GM12878 (cell line): ENCODE data around the gene ARPC1A. TPM values are rescaled to one million over a fixed set of nuclear protein-coding genes. Genes with fewer than 3 reads are reported as not detected.

Experiments used
- CREB1 ChIP-seq: IDR thresholded peaks from 2 replicates; pipeline ENCODE4 v1.6.1; 2012; ENCODE audit warnings: low read depth, mild to moderate bottlenecking, inconsistent platforms
- DPF2 ChIP-seq: fragments of 450-650 bp; IDR thresholded peaks from 2 replicates; pipeline ENCODE4 v1.6.1; 2017; ENCODE audit warnings: mild to moderate bottlenecking
- E2F8 ChIP-seq: fragments of 450-650 bp; IDR thresholded peaks from 2 replicates; pipeline ENCODE4 v1.6.1; 2018; ENCODE audit warnings: mild to moderate bottlenecking, low read depth, moderate library complexity; ENCODE audit not compliant: partially characterized antibody
- E4F1 ChIP-seq: fragments of 450-650 bp; IDR thresholded peaks from 2 replicates; pipeline ENCODE4 v1.6.1; 2018; ENCODE audit warnings: borderline replicate concordance, mild to moderate bottlenecking; ENCODE audit not compliant: partially characterized antibody
- ELK1 ChIP-seq: IDR thresholded peaks from 2 replicates; pipeline ENCODE4 v1.6.1; 2012; ENCODE audit warnings: low read depth, low read length, improper control_type of control experiment
- GATAD2B ChIP-seq: fragments of 450-650 bp; conservative IDR thresholded peaks from 2 replicates; pipeline ENCODE4 v1.6.1; 2017; ENCODE audit warnings: low read depth, mild to moderate bottlenecking, moderate library complexity
- JUND ChIP-seq: IDR thresholded peaks from 2 replicates; pipeline ENCODE4 v1.6.1; 2012; ENCODE audit warnings: low read depth, mild to moderate bottlenecking, low read length, improper control_type of control experiment, moderate library complexity
- LARP7 ChIP-seq: fragments of 450-650 bp; IDR thresholded peaks from 2 replicates; pipeline ENCODE4 v1.6.1; 2017; ENCODE audit warnings: mild to moderate bottlenecking
- MXI1 ChIP-seq: fragments of 150-350 bp; IDR thresholded peaks from 2 replicates; pipeline ENCODE4 v1.6.1; 2011; ENCODE audit warnings: low read depth, mild to moderate bottlenecking, inconsistent platforms, low read length, improper control_type of control experiment
- PAX5 ChIP-seq: IDR thresholded peaks from 2 replicates; pipeline ENCODE4 v1.6.1; 2011; ENCODE audit warnings: low read depth, low read length, borderline replicate concordance
- PRDM15 ChIP-seq: fragments of 450-650 bp; formaldehyde crosslinking; IDR thresholded peaks from 2 replicates; pipeline ENCODE4 v1.4.0; 2020; ENCODE audit warnings: mild to moderate bottlenecking, moderate library complexity
- RB1 ChIP-seq: fragments of 450-650 bp; formaldehyde crosslinking; IDR thresholded peaks from 2 replicates; pipeline ENCODE4 v1.6.1; 2017; ENCODE audit warnings: mild to moderate bottlenecking, borderline replicate concordance
- SUZ12 ChIP-seq: fragments of 200-600 bp; sonication (generic); IDR thresholded peaks from one replicate; pipeline ENCODE4 v1.6.1; 2018; ENCODE audit warnings: antibody characterized with exemption, mild to moderate bottlenecking; ENCODE audit not compliant: unreplicated experiment
- TARDBP ChIP-seq: IDR thresholded peaks from 2 replicates; pipeline ENCODE4 v1.6.1; 2016; ENCODE audit warnings: borderline replicate concordance
- TCF3 ChIP-seq: IDR thresholded peaks from 2 replicates; pipeline ENCODE4 v1.6.1; 2012; ENCODE audit warnings: low read depth, mild to moderate bottlenecking, low read length, borderline replicate concordance; ENCODE audit not compliant: insufficient read depth
- USF1 ChIP-seq: IDR thresholded peaks from 2 replicates; pipeline ENCODE4 v1.6.1; 2011; ENCODE audit warnings: borderline replicate concordance, low read depth, mild to moderate bottlenecking, moderate library complexity, mixed read lengths, low read length; ENCODE audit not compliant: insufficient read depth; ENCODE audit errors: extremely low read length
- YY1 ChIP-seq: IDR thresholded peaks from 2 replicates; pipeline ENCODE4 v1.6.1; 2011; ENCODE audit warnings: low read depth, mild to moderate bottlenecking, low read length
- polyA plus RNA-seq, 11 experiments: library from polyadenylated mRNA; depleted of rRNA in 4 of 11; unstranded in 6 of 11; stranded (reverse) in 5 of 11; fragments of >200 nt; fragmentation: Nextera tagmentation in 4 of 11; fragmentation: Illumina TruSeq in 1 of 11; extraction: Ambion mirVana in 4 of 11; extraction: Trizol in 1 of 11; gene quantifications; 1 replicate in 1 of 11; 2 replicates in 10 of 11; pipeline versions ENCODE4 v1.2.1 to v1.2.3, GENCODE V29; 2011 to 2016; ENCODE audit warnings: inconsistent platforms in 2 of 11, missing spikeins in 2 of 11, low read depth in 1 of 11
- total RNA-seq, 4 experiments: library from RNA; depleted of rRNA in 3 of 4; stranded (reverse); fragments of >200 nt in 3 of 4; fragmentation: Illumina TruSeq in 1 of 4; extraction: Trizol in 1 of 4; gene quantifications; 2 replicates each; pipeline versions ENCODE4 v1.2.1 to v1.2.3, GENCODE V29; 2013 to 2021

The ARPC1A gene
- total and polyA plus RNA-seq, 10 of the 15 experiments (the other 5 are each of a cell fraction or from before 2014, with no cell fraction given) = 42.3 to 152 (median 72.1) TPM

GRCh38 chr7:99380032-99380822 is 54.5 kb downstream of the ARPC1A start (continued):
- TF ChIP-seq ELK1 = peak; percentile 30; the same call in 1 of the 2 replicates
- peak; percentile 58 for TF ChIP-seq E2F8
- TF ChIP-seq RB1 = no peak; the same call in 1 of the 2 replicates
- TF ChIP-seq LARP7 = peak; percentile 89
- TF ChIP-seq TARDBP = no peak
- peak; percentile 38 for TF ChIP-seq E4F1
- TF ChIP-seq USF1 = no peak
- 0 out of 2 replicates have a peak, but pooled peaks have one; percentile 6 for TF ChIP-seq TCF3
- TF ChIP-seq GATAD2B = peak; percentile 73
- TF ChIP-seq YY1 = peak; percentile 78
- peak; percentile 75 for TF ChIP-seq DPF2
- no peak for TF ChIP-seq PAX5
- no peak; the same call in 1 of the 2 replicates for TF ChIP-seq MXI1
- TF ChIP-seq CREB1 = no peak
- no peak for TF ChIP-seq SUZ12
- TF ChIP-seq PRDM15 (CRISPR knock-in tag) = no peak
- TF ChIP-seq JUND = no peak
